Neural cell (in vitro differentiated cells): ENCODE measurements around the gene PPFIA1.

Source experiments
- POLR2AphosphoS5 ChIP-seq: IDR thresholded peaks from 2 replicates; pipeline ENCODE4 v1.6.1; 2012
- SMC3 ChIP-seq: fragments of 450-650 bp; conservative IDR thresholded peaks from 2 replicates; pipeline ENCODE4 v1.6.1; 2014; ENCODE audit warnings: antibody characterized with exemption, mild to moderate bottlenecking, moderate library complexity; ENCODE audit not compliant: poor library complexity
- TF ChIP-seq, protein P1 (sequence below): fragments of 450-650 bp; IDR thresholded peaks from 2 replicates; pipeline ENCODE4 v1.5.1; 2014; ENCODE audit warnings: antibody characterized with exemption, mild to moderate bottlenecking, moderate library complexity; ENCODE audit not compliant: poor library complexity, severe bottlenecking
- TF ChIP-seq, protein P2 (sequence below): IDR thresholded peaks from 2 replicates; pipeline ENCODE4 v1.6.1; 2012; ENCODE audit warnings: borderline replicate concordance

DNA sequence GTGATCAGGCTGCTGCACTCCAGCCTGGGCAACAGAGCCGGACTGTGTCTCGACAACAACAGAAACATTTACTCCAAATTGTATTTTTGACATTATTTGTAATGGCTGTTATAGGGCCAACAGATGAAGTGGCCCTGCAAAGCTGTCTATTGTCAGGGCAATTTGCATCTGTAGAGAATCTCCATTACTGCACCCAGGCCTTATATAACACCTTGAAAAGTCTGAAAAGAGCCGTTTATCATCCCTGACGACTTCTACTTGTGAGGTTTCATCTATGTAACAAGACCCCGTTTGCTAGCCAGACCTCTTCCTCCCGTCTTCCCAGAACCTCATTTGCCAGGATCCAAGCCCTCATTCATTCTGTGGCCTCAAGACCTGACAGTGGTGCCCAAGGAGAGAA is 118.7 kb downstream of the PPFIA1 start:
- TF ChIP-seq, protein P1, sequence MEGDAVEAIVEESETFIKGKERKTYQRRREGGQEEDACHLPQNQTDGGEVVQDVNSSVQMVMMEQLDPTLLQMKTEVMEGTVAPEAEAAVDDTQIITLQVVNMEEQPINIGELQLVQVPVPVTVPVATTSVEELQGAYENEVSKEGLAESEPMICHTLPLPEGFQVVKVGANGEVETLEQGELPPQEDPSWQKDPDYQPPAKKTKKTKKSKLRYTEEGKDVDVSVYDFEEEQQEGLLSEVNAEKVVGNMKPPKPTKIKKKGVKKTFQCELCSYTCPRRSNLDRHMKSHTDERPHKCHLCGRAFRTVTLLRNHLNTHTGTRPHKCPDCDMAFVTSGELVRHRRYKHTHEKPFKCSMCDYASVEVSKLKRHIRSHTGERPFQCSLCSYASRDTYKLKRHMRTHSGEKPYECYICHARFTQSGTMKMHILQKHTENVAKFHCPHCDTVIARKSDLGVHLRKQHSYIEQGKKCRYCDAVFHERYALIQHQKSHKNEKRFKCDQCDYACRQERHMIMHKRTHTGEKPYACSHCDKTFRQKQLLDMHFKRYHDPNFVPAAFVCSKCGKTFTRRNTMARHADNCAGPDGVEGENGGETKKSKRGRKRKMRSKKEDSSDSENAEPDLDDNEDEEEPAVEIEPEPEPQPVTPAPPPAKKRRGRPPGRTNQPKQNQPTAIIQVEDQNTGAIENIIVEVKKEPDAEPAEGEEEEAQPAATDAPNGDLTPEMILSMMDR: no peak
- TF ChIP-seq SMC3 (no peak), POLR2AphosphoS5 (no peak)
- TF ChIP-seq, protein P2, sequence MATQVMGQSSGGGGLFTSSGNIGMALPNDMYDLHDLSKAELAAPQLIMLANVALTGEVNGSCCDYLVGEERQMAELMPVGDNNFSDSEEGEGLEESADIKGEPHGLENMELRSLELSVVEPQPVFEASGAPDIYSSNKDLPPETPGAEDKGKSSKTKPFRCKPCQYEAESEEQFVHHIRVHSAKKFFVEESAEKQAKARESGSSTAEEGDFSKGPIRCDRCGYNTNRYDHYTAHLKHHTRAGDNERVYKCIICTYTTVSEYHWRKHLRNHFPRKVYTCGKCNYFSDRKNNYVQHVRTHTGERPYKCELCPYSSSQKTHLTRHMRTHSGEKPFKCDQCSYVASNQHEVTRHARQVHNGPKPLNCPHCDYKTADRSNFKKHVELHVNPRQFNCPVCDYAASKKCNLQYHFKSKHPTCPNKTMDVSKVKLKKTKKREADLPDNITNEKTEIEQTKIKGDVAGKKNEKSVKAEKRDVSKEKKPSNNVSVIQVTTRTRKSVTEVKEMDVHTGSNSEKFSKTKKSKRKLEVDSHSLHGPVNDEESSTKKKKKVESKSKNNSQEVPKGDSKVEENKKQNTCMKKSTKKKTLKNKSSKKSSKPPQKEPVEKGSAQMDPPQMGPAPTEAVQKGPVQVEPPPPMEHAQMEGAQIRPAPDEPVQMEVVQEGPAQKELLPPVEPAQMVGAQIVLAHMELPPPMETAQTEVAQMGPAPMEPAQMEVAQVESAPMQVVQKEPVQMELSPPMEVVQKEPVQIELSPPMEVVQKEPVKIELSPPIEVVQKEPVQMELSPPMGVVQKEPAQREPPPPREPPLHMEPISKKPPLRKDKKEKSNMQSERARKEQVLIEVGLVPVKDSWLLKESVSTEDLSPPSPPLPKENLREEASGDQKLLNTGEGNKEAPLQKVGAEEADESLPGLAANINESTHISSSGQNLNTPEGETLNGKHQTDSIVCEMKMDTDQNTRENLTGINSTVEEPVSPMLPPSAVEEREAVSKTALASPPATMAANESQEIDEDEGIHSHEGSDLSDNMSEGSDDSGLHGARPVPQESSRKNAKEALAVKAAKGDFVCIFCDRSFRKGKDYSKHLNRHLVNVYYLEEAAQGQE: no peak
